Upper lobe of left lung (tissue), 4 donors: ENCODE results near the gene PATJ.

Experiments
- EP300 ChIP-seq, 4 donors: sonication (generic); formaldehyde crosslinking; IDR thresholded peaks; one replicate each; pipeline ENCODE4 v1.5.1; 2017; ENCODE audit warnings: antibody characterized with exemption in 4 of 4, control low read depth in 2 of 4
- POLR2A ChIP-seq, 4 donors: fragments of 450-650 bp; IDR thresholded peaks; one replicate each; pipeline ENCODE4 v1.5.1; 2016 to 2017; ENCODE audit warnings: antibody characterized with exemption in 4 of 4, mild to moderate bottlenecking in 2 of 4
- POLR2AphosphoS5 ChIP-seq, 2 donors: sonication (generic); formaldehyde crosslinking; IDR thresholded peaks; one replicate each; pipeline ENCODE4 v1.5.1; 2017; ENCODE audit warnings: antibody characterized with exemption in 2 of 2
- TF ChIP-seq, protein P1 (sequence below), 6 experiments: fragments of 450-650 bp in 4 of 6; fragments of 200-600 bp in 2 of 6; sonication (generic) in 2 of 6; IDR thresholded peaks; one replicate each; pipeline ENCODE4 v1.5.1; 2016 to 2019; ENCODE audit warnings: antibody characterized with exemption in 6 of 6

DNA sequence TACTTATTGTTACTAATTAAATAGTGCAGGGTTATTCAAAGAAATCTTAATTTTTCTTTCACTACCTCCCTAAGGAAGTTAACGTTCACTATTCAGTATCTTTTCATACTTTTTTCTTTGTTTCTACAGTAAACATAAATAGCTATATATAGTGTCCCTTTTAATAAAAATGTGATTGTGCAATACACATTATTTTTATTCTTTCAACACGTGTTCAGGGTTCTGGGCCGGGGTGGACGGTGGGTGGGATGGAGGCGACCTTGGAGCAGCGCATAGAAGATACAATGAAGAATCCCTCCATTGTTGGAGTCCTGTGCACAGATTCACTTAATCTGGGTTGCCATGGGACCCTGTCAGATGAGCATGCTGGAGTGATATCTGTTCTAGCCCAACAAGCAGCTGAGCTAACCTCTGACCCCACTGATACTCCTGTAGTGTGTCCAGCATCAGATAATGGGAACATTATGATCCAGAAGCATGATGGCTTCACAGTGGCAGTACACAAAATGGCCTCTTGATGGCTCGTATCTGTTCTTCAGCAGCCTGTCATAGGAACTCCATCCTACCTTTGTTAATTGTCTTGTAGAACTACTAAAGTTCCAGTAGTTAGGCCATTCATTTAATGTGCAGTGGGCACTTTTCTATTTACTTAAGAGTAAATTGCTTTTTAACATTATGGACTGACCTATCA lies 296.5 kb downstream of the PATJ start:
- TF ChIP-seq POLR2A (IDR thresholded peaks at IDR 0.05) (no peak), EP300 (IDR thresholded peaks at IDR 0.05) (no peak), POLR2AphosphoS5 (IDR thresholded peaks at IDR 0.05) (no peak)
- TF ChIP-seq, protein P1, sequence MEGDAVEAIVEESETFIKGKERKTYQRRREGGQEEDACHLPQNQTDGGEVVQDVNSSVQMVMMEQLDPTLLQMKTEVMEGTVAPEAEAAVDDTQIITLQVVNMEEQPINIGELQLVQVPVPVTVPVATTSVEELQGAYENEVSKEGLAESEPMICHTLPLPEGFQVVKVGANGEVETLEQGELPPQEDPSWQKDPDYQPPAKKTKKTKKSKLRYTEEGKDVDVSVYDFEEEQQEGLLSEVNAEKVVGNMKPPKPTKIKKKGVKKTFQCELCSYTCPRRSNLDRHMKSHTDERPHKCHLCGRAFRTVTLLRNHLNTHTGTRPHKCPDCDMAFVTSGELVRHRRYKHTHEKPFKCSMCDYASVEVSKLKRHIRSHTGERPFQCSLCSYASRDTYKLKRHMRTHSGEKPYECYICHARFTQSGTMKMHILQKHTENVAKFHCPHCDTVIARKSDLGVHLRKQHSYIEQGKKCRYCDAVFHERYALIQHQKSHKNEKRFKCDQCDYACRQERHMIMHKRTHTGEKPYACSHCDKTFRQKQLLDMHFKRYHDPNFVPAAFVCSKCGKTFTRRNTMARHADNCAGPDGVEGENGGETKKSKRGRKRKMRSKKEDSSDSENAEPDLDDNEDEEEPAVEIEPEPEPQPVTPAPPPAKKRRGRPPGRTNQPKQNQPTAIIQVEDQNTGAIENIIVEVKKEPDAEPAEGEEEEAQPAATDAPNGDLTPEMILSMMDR (IDR thresholded peaks at IDR 0.05) = no peak
